Karpas-422 (cell line): ENCODE results near the gene MAP2K3. TPM values are rescaled to one million over a fixed set of nuclear protein-coding genes. Genes with fewer than 3 reads are reported as not detected.

Source experiments
- DNase-seq: peaks from one replicate; pipeline ENCODE4 v3.0.0-alpha.2; 2015
- H2AFZ ChIP-seq: fragments of 200-600 bp; sonication (generic); 2 replicates; pipeline ENCODE4 v1.6.1; 2014; ENCODE audit warnings: antibody characterized with exemption, low read length, mixed read lengths
- H3K27ac ChIP-seq: fragments of 200-600 bp; sonication (generic); 2 replicates; pipeline ENCODE4 v1.5.1; 2014; ENCODE audit warnings: mild to moderate bottlenecking, low read length, moderate library complexity
- H3K27me3 ChIP-seq: fragments of 200-600 bp; sonication (generic); 2 replicates; pipeline ENCODE4 v1.6.1; 2014; ENCODE audit warnings: low read length, mixed read lengths
- H3K36me3 ChIP-seq: fragments of 200-600 bp; sonication (generic); 2 replicates; pipeline ENCODE4 v1.6.1; 2014; ENCODE audit warnings: low read length, mixed read lengths; ENCODE audit not compliant: insufficient read depth
- H3K4me1 ChIP-seq: fragments of 200-600 bp; sonication (generic); 2 replicates; pipeline ENCODE4 v1.6.1; 2014; ENCODE audit warnings: mild to moderate bottlenecking, low read length, mixed read lengths
- H3K4me2 ChIP-seq: fragments of 200-600 bp; sonication (generic); 2 replicates; pipeline ENCODE4 v1.6.1; 2014; ENCODE audit warnings: low read length, low read depth, mild to moderate bottlenecking; ENCODE audit not compliant: poor library complexity, severe bottlenecking
- H3K4me3 ChIP-seq: fragments of 200-600 bp; sonication (generic); 2 replicates; pipeline ENCODE4 v1.5.1; 2014; ENCODE audit warnings: mild to moderate bottlenecking, antibody characterized with exemption, low read length, mixed read lengths
- H3K79me2 ChIP-seq: fragments of 200-600 bp; sonication (generic); 2 replicates; pipeline ENCODE4 v1.6.1; 2014; ENCODE audit warnings: mild to moderate bottlenecking, low read length, mixed read lengths
- H3K9ac ChIP-seq: fragments of 200-600 bp; sonication (generic); 2 replicates; pipeline ENCODE4 v1.6.0; 2014; ENCODE audit warnings: low read length
- H3K9me2 ChIP-seq: fragments of 200-600 bp; sonication (generic), shearing (Covaris generic); replicated peaks from 2 replicates; pipeline ENCODE4 v1.6.0; 2014; ENCODE audit warnings: mild to moderate bottlenecking, low read length, moderate library complexity; ENCODE audit not compliant: insufficient read depth
- H3K9me3 ChIP-seq: fragments of 300-700, 200-600 bp; sonication (generic); 2 replicates; pipeline ENCODE4 v1.6.1; 2014; ENCODE audit warnings: low read length, mixed read lengths
- H4K20me1 ChIP-seq: fragments of 200-600 bp; sonication (generic); 2 replicates; pipeline ENCODE4 v1.6.1; 2014; ENCODE audit warnings: mild to moderate bottlenecking, antibody characterized with exemption, low read length, low read depth; ENCODE audit not compliant: insufficient read depth
- total RNA-seq: library from RNA; depleted of rRNA; stranded (reverse); fragments of >200 nt; shearing (Covaris generic); gene quantifications from 2 replicates; pipeline ENCODE4 v1.2.3, GENCODE V29; 2014; ENCODE audit warnings: low replicate concordance; rRNA removed

MAP2K3 gene
- total RNA-seq, 1 experiment from 2014 or later = 49.4 TPM

DNA sequence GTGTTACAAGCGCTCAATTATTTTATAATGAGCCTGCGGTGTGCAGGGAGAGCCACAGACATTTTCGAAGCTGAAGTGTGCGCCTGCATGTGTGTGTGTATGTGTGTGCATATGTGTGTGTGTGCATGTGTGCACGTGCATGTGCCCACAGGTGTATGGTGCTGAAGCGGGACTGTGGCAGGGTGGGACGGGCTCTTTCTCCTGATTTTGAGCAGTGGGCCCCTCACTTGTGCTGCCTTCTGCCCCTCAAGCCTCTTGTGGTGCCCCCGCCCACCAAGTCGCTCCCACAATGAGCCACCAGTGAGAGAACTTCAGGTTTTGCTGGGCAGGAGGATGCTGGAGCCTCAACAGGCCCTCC is 75.0 kb downstream of the MAP2K3 start:
- H4K20me1 ChIP-seq = no peaks in the 10 kb centered on the region
- no peaks in the 10 kb centered on the region for H3K79me2 ChIP-seq
- H3K27ac ChIP-seq = no peak overlapping the region
- H3K4me2 ChIP-seq = no peak overlapping the region
- H3K4me3 ChIP-seq = no peak overlapping the region
- no peak for DNase-seq
- H3K9ac ChIP-seq = no peak overlapping the region
- H3K9me2 ChIP-seq = no peaks in the 10 kb centered on the region
- no peaks in the 10 kb centered on the region for H3K27me3 ChIP-seq
- peaks cover 16% of the 10 kb centered on the region for H3K4me1 ChIP-seq
- H3K36me3 ChIP-seq = no peaks in the 10 kb centered on the region
- no peak overlapping the region for H2AFZ ChIP-seq
- H3K9me3 ChIP-seq = no peaks in the 10 kb centered on the region

DNA sequence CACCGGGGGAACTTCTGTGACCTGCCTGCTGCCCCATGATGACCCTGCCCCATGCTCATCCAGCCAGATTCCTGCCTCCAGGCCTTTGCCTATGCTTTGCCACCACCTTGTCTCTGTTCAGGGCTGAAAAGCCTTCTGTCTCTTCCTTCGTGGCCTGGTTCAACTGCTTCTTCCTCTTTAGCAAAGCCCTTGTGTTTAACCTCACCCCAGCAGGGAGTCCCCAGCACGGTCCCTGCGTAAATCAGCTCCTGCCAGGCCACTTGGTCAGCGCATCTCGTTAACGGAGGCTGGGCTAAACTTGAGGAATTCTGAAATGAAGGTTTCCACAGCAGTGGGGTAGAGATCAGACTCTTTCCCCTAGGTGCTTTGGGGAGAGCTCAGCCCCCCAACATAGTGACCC is 75.5 kb downstream of the MAP2K3 start:
- Histone ChIP-seq H3K4me2 (no peak overlapping the region), H3K79me2 (no peaks in the 10 kb centered on the region), H2AFZ (no peak overlapping the region), H3K9ac (peak overlapping the region; percentile 46; the same call in 1 of the 2 replicates), H3K9me3 (no peaks in the 10 kb centered on the region), H3K4me3 (no peak overlapping the region), H3K36me3 (no peaks in the 10 kb centered on the region), H3K27me3 (no peaks in the 10 kb centered on the region), H3K9me2 (no peaks in the 10 kb centered on the region), H3K4me1 (peaks cover 16% of the 10 kb centered on the region), H4K20me1 (no peaks in the 10 kb centered on the region), H3K27ac (no peak overlapping the region)
- peak; percentile 41 for DNase-seq

DNA sequence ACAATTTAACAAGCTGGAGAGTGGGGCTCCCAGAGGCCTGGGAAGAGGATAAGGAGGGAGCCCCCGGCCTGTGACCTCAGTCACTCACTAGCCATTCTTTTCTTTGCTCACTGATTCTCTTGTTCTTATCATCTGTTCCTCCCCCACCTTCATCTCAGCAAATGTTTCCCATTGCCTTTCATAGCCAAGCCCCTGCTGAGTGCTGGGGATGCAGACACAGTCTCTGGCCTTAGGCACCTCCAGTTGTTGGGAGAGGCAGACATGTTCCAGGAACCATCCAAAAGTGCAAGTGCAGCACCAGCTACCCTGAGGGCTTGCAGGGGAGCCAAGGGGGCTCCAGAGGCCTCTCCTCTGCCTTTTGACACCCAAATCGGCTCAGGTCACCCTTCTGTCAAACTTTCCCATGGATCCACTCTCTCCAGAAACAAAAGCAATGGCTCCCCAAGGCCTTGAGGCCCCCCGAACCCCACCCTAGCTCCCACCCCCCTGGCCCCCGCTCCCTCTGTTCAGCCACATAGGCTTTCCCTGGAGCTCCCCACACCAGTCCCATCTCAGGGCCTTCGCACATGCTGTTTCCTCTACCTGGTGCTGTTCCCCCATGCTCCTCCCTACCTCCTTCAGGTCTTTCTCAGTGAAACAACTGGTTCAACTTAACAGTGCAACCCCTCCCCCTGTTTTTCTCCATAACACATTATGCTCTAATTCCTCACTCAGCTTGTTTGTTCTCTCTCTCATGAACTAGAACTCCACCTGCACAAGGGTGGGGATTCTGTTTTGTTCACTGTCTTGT is 76.7 kb downstream of the MAP2K3 start:
- no peaks in the 10 kb centered on the region for H3K27me3 ChIP-seq

DNA sequence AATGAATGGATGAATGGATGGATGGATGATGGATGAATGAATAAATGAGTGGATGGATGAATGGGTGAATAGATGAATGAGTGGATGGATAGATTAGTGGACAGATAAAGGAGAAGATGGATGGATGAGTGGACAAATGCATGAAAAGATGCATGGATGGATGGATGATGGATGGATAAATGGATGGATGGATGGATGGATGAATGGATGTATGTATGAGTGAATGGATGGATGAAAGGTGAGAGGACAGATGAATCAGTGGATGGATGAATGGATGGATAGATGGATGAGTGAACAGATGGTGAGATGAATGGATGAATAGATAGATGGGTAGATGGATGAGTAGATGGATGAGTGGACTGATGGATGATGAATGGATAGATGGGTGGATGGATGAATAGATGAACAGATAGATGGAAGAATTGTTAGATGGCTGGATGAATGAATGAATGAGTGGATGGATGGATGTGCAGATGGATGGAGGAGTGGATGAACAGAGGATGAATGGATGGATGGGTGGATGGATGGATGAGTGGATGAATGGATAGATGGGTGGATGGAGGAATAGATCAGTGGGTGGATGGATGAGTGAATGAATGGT is 77.9 kb downstream of the MAP2K3 start:
- H3K4me2 ChIP-seq = no peak overlapping the region
- no peaks in the 10 kb centered on the region for H3K79me2 ChIP-seq
- no peak overlapping the region for H3K27ac ChIP-seq
- H3K4me1 ChIP-seq = peaks cover 16% of the 10 kb centered on the region
- no peaks in the 10 kb centered on the region for H3K9me2 ChIP-seq
- no peaks in the 10 kb centered on the region for H4K20me1 ChIP-seq
- no peak overlapping the region for H3K4me3 ChIP-seq
- H3K36me3 ChIP-seq = no peaks in the 10 kb centered on the region
- no peak overlapping the region for H3K9ac ChIP-seq
- H2AFZ ChIP-seq = no peak overlapping the region
- DNase-seq = no peak
- no peaks in the 10 kb centered on the region for H3K27me3 ChIP-seq
- H3K9me3 ChIP-seq = no peaks in the 10 kb centered on the region

More for the DNA sequence above, 76.7 kb downstream of the MAP2K3 start:
- Histone ChIP-seq H3K27ac (no peak overlapping the region), H3K9me3 (no peaks in the 10 kb centered on the region), H3K9ac (no peak overlapping the region), H3K4me2 (no peak overlapping the region), H4K20me1 (no peaks in the 10 kb centered on the region), H3K9me2 (no peaks in the 10 kb centered on the region), H3K36me3 (no peaks in the 10 kb centered on the region), H2AFZ (no peak overlapping the region), H3K4me3 (no peak overlapping the region), H3K79me2 (no peaks in the 10 kb centered on the region), H3K4me1 (peaks cover 16% of the 10 kb centered on the region)
- no peak for DNase-seq

DNA sequence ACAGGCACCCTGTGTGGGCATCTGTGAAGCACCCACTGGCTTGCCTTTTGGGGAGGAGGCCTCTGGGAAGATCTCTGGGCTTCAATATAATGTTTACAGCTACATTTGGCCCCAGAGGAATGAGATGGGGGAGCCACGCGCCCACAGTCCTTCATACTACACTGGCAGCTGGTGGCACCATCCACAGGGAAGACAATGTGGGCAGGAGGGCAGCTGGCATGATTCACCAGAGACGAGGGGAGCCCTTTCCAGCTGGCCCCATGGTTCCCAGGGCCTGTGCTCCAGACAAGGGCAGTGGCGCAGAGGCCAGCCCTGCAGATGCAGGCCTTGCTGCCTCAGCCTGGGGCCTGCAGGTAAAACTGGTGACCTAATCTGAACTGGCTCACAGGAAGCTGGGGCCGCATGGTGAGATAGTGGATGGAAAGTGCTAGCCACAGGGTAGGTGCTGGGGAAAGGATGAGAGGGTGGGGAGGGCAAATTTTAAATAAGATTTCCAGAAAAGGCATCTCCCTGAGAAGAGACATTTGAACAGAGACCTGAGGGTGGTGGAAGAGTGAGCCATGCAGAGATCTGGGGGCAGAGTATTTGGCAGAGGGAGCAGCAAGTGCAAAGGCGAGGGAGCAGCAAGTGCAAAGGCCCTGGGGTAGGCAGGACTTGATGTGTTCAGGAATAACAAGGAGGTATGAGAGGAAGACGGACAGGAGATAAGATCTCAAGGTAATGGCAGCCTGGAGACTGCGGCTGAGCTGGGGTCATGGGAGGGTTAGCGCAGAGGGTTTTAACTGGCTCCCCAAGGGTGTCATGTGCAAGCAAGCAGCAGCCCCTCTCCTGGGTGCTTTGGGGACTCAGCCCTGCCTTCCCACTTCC is 79.5 kb downstream of the MAP2K3 start:
- Histone ChIP-seq H3K4me2 (no peak overlapping the region), H3K9me3 (no peaks in the 10 kb centered on the region), H3K27me3 (no peaks in the 10 kb centered on the region), H3K9me2 (no peaks in the 10 kb centered on the region), H3K36me3 (no peaks in the 10 kb centered on the region), H3K79me2 (no peaks in the 10 kb centered on the region), H3K27ac (no peak overlapping the region), H3K4me1 (peaks cover 28% of the 10 kb centered on the region), H3K9ac (no peak overlapping the region), H4K20me1 (no peaks in the 10 kb centered on the region), H2AFZ (no peak overlapping the region), H3K4me3 (no peak overlapping the region)
- DNase-seq = no peak

Other genes starting within 250 kb of the MAP2K3 start
- 133 and 149 TPM in 2 replicates for gene USP22, start 241.7 kb upstream of the MAP2K3 start, total RNA-seq
- 2.2 and 4.0 TPM in 2 replicates for gene DHRS7B, start 157.7 kb upstream of the MAP2K3 start, total RNA-seq
- gene TMEM11, start 70.5 kb upstream of the MAP2K3 start, total RNA-seq = 12.5 and 17.2 TPM in 2 replicates
- gene NATD1, start 31.3 kb upstream of the MAP2K3 start, total RNA-seq = 0.45 and 1.2 TPM in 2 replicates
- 0.22 and 1.1 TPM in 2 replicates for gene KCNJ12, start 91.6 kb downstream of the MAP2K3 start, total RNA-seq